Measurements from ENCODE around the gene ZNF593.

The ZNF593 gene

GRCh38 chr1:26153966-26154532 lies 15.7 kb upstream of the ZNF593 start:
- DNase-seq: no peak

GRCh38 chr1:26154750-26155149 lies 15.0 kb upstream of the ZNF593 start:
- DNase-seq: no peak

GRCh38 chr1:26155370-26156284 lies 14.1 kb upstream of the ZNF593 start:
- no peak for DNase-seq

GRCh38 chr1:26156285-26157038 lies 13.2 kb upstream of the ZNF593 start:
- peak; percentile 38 for DNase-seq

GRCh38 chr1:26158271-26158907 lies 11.3 kb upstream of the ZNF593 start:
- no peak for DNase-seq

GRCh38 chr1:26158908-26159742 lies 10.6 kb upstream of the ZNF593 start, which contains the start of gene FAM110D:
Gene FAM110D (plus strand): TSS chr1:26159079. CDS start chr1:26161292, 2,213 bp downstream.
- no peak for DNase-seq

GRCh38 chr1:26159743-26160039 lies 10.0 kb upstream of the ZNF593 start:
- DNase-seq: no peak

- no peak for DNase-seq
Measured at GRCh38 chr1:26160527-26161414, 8.9 kb upstream of the ZNF593 start.

- DNase-seq: peak; percentile 82
Measured at GRCh38 chr1:26161415-26162219, 8.1 kb upstream of the ZNF593 start.

- peak; percentile 59 for DNase-seq
Measured at GRCh38 chr1:26162220-26162709, 7.4 kb upstream of the ZNF593 start.

- no peak for DNase-seq
Measured at GRCh38 chr1:26163684-26164035, 6.0 kb upstream of the ZNF593 start.

GRCh38 chr1:26164036-26164860 lies 5.5 kb upstream of the ZNF593 start:
- peak; percentile 70 for DNase-seq

GRCh38 chr1:26164861-26165842 lies 4.6 kb upstream of the ZNF593 start:
- DNase-seq: peak; percentile 40

- DNase-seq: peak; percentile 29
Measured at GRCh38 chr1:26166719-26167281, 2.9 kb upstream of the ZNF593 start.

GRCh38 chr1:26168410-26169197 lies 1.1 kb upstream of the ZNF593 start, which contains the start of gene C1orf232:
Gene C1orf232 (minus strand): TSS chr1:26168963. CDS start chr1:26168499, 464 bp downstream.
- no peak for DNase-seq

GRCh38 chr1:26169198-26169554 lies 532 bp upstream of the ZNF593 start:
- DNase-seq: no peak

- DNase-seq: no peak
Measured at GRCh38 chr1:26170472-26170821, 739 bp downstream of the ZNF593 start.

Data from RPMI8226 (cell line).